Osteocyte (in vitro differentiated cells): ENCODE results near the gene LMO2. TPM values are rescaled to one million over a fixed set of nuclear protein-coding genes. Genes with fewer than 3 reads are reported as not detected.

Experiments used
- DNase-seq: peaks from one replicate; pipeline ENCODE4 v3.0.0; 2021; ENCODE audit warnings: mixed read lengths; ENCODE audit not compliant: unreplicated experiment; ENCODE audit errors: extremely low spot score
- H3K27ac Mint-ChIP-seq: one replicate; pipeline ENCODE4 v1.8.0; 2021; ENCODE audit warnings: mild to moderate bottlenecking, mixed read lengths; ENCODE audit not compliant: unreplicated experiment
- H3K27me3 Mint-ChIP-seq: one replicate; pipeline ENCODE4 v1.8.0; 2021; ENCODE audit warnings: mixed read lengths; ENCODE audit not compliant: unreplicated experiment
- H3K36me3 Mint-ChIP-seq: one replicate; pipeline ENCODE4 v1.8.0; 2021; ENCODE audit warnings: mixed read lengths; ENCODE audit not compliant: unreplicated experiment
- H3K4me1 Mint-ChIP-seq: one replicate; pipeline ENCODE4 v1.8.0; 2021; ENCODE audit warnings: mixed read lengths; ENCODE audit not compliant: unreplicated experiment
- H3K4me3 Mint-ChIP-seq: one replicate; pipeline ENCODE4 v1.8.0; 2021; ENCODE audit warnings: mild to moderate bottlenecking, moderate library complexity, mixed read lengths; ENCODE audit not compliant: unreplicated experiment
- H3K9me3 Mint-ChIP-seq: one replicate; pipeline ENCODE4 v1.8.0; 2021; ENCODE audit warnings: mixed read lengths; ENCODE audit not compliant: unreplicated experiment
- CTCF ChIP-seq: fragments of 200-600 bp; sonication (generic); IDR thresholded peaks from 2 replicates; pipeline ENCODE4 v1.5.0; 2021; ENCODE audit warnings: antibody characterized with exemption, mild to moderate bottlenecking, moderate library complexity
- total RNA-seq: library from RNA; stranded (reverse); gene quantifications from 2 replicates; pipeline ENCODE4 v1.2.1, GENCODE V29; 2021

The LMO2 gene
- total RNA-seq, 1 donor from 2014 or later, result 0.70 TPM

GRCh38 chr11:33874433-33874832, 17.4 kb downstream of the LMO2 start:
- TF ChIP-seq CTCF, result no peak
- peaks cover 77% of the 10 kb centered on the region for H3K27me3 Mint-ChIP-seq
- no peak overlapping the region for H3K27ac Mint-ChIP-seq
- no peak for DNase-seq
- no peaks in the 10 kb centered on the region for H3K36me3 Mint-ChIP-seq
- H3K4me1 Mint-ChIP-seq, result peaks cover 8% of the 10 kb centered on the region
- H3K9me3 Mint-ChIP-seq, result no peaks in the 10 kb centered on the region
- H3K4me3 Mint-ChIP-seq, result no peak overlapping the region

GRCh38 chr11:33869481-33870422, 22.1 kb downstream of the LMO2 start:
- H3K4me1 Mint-ChIP-seq, result peaks cover 18% of the 10 kb centered on the region
- no peaks in the 10 kb centered on the region for H3K36me3 Mint-ChIP-seq
- no peak overlapping the region for H3K27ac Mint-ChIP-seq
- DNase-seq, result no peak
- H3K27me3 Mint-ChIP-seq, result peaks cover 77% of the 10 kb centered on the region
- no peaks in the 10 kb centered on the region for H3K9me3 Mint-ChIP-seq
- no peak for TF ChIP-seq CTCF
- peak overlapping the region; percentile 94 for H3K4me3 Mint-ChIP-seq

GRCh38 chr11:33868647-33869461, 23.0 kb downstream of the LMO2 start:
- H3K4me3 Mint-ChIP-seq, result peak overlapping the region; percentile 47
- TF ChIP-seq CTCF, result no peak
- no peaks in the 10 kb centered on the region for H3K9me3 Mint-ChIP-seq
- H3K27me3 Mint-ChIP-seq, result peaks cover 77% of the 10 kb centered on the region
- H3K4me1 Mint-ChIP-seq, result peaks cover 18% of the 10 kb centered on the region
- no peak overlapping the region for H3K27ac Mint-ChIP-seq
- no peaks in the 10 kb centered on the region for H3K36me3 Mint-ChIP-seq
- no peak for DNase-seq

- no peaks in the 10 kb centered on the region for H3K36me3 Mint-ChIP-seq
- no peaks in the 10 kb centered on the region for H3K9me3 Mint-ChIP-seq
- H3K4me1 Mint-ChIP-seq, result peaks cover 18% of the 10 kb centered on the region
- peak overlapping the region; percentile 47 for H3K4me3 Mint-ChIP-seq
- no peak overlapping the region for H3K27ac Mint-ChIP-seq
- no peak for TF ChIP-seq CTCF
- no peak for DNase-seq
- peaks cover 77% of the 10 kb centered on the region for H3K27me3 Mint-ChIP-seq
These were observed 23.8 kb downstream of the LMO2 start for GRCh38 chr11:33867996-33868646.
